RWPE2 (cell line): ENCODE results near the gene GFOD1.
A peak's percentile ranks its signal among the peaks of the same experiment; 100 is the strongest.

ENCODE experiments used
- ATAC-seq: fragments of 200-7000 bp; cut with Tn5 transposase; 3 replicates; pipeline ENCODE4 v1.9.1; 2021; ENCODE audit warnings: low read depth
- DNase-seq: peaks from one replicate; pipeline ENCODE4 v3.0.0-alpha.2; 2020; ENCODE audit warnings: low spot score
- H3K27ac ChIP-seq: fragments of 450-650 bp; 2 replicates; pipeline ENCODE4 v1.5.1; 2017; ENCODE audit warnings: mild to moderate bottlenecking; ENCODE audit not compliant: poor library complexity, severe bottlenecking
- H3K27me3 ChIP-seq: fragments of 250-450 bp; sonication (Bioruptor Pico); 2 replicates; pipeline ENCODE4 v1.5.1; 2021; ENCODE audit warnings: mild to moderate bottlenecking, moderate library complexity; ENCODE audit not compliant: insufficient read depth, poor library complexity, severe bottlenecking
- H3K36me3 ChIP-seq: fragments of 250-450 bp; sonication (Bioruptor Pico); 2 replicates; pipeline ENCODE4 v1.5.1; 2020; ENCODE audit warnings: low read depth, mild to moderate bottlenecking, moderate library complexity
- H3K4me1 ChIP-seq: fragments of 250-450 bp; sonication (Bioruptor Pico); 2 replicates; pipeline ENCODE4 v1.5.1; 2021; ENCODE audit warnings: mild to moderate bottlenecking, moderate library complexity; ENCODE audit not compliant: insufficient read depth, poor library complexity, severe bottlenecking
- H3K4me3 ChIP-seq: fragments of 250-450 bp; sonication (Bioruptor Pico); 2 replicates; pipeline ENCODE4 v1.5.1; 2021; ENCODE audit warnings: mild to moderate bottlenecking, moderate library complexity; ENCODE audit not compliant: severe bottlenecking
- H3K9me3 ChIP-seq: fragments of 250-450 bp; sonication (Bioruptor Pico); 2 replicates; pipeline ENCODE4 v1.5.1; 2021; ENCODE audit warnings: mild to moderate bottlenecking, moderate library complexity; ENCODE audit not compliant: severe bottlenecking
- TF ChIP-seq, protein P1 (sequence below): fragments of 450-650 bp; IDR thresholded peaks from one replicate; pipeline ENCODE4 v1.5.1; 2017; ENCODE audit warnings: mild to moderate bottlenecking, moderate library complexity; ENCODE audit not compliant: poor library complexity, severe bottlenecking

GFOD1 gene

DNA sequence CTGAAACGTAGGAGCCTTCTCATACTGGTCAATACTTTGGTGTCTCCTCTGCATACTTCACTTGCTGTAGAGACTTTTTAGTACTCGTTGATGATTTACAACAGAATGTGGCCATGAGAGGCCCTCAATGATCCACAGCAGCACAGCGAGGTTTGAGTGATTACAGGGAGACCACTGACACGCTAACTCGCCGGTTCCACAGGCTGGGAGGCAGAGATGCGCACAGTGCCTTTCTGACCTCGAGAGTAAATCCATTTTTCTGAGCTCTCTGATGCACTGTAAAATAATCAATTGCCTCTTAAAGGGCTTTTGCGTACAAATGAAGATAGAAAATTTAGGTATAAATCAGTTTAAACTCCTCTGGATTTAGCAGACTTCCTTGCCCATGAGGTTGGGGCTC, 102.9 kb downstream of the GFOD1 start:
- Histone ChIP-seq H3K4me1 (peaks cover 4% of the 10 kb centered on the region), H3K27ac (no peak overlapping the region), H3K27me3 (no peaks in the 10 kb centered on the region), H3K4me3 (no peak overlapping the region), H3K9me3 (no peaks in the 10 kb centered on the region), H3K36me3 (no peaks in the 10 kb centered on the region)
- DNase-seq (no peak), ATAC-seq (no peak)
- TF ChIP-seq, protein P1, sequence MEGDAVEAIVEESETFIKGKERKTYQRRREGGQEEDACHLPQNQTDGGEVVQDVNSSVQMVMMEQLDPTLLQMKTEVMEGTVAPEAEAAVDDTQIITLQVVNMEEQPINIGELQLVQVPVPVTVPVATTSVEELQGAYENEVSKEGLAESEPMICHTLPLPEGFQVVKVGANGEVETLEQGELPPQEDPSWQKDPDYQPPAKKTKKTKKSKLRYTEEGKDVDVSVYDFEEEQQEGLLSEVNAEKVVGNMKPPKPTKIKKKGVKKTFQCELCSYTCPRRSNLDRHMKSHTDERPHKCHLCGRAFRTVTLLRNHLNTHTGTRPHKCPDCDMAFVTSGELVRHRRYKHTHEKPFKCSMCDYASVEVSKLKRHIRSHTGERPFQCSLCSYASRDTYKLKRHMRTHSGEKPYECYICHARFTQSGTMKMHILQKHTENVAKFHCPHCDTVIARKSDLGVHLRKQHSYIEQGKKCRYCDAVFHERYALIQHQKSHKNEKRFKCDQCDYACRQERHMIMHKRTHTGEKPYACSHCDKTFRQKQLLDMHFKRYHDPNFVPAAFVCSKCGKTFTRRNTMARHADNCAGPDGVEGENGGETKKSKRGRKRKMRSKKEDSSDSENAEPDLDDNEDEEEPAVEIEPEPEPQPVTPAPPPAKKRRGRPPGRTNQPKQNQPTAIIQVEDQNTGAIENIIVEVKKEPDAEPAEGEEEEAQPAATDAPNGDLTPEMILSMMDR, result no peak

DNA sequence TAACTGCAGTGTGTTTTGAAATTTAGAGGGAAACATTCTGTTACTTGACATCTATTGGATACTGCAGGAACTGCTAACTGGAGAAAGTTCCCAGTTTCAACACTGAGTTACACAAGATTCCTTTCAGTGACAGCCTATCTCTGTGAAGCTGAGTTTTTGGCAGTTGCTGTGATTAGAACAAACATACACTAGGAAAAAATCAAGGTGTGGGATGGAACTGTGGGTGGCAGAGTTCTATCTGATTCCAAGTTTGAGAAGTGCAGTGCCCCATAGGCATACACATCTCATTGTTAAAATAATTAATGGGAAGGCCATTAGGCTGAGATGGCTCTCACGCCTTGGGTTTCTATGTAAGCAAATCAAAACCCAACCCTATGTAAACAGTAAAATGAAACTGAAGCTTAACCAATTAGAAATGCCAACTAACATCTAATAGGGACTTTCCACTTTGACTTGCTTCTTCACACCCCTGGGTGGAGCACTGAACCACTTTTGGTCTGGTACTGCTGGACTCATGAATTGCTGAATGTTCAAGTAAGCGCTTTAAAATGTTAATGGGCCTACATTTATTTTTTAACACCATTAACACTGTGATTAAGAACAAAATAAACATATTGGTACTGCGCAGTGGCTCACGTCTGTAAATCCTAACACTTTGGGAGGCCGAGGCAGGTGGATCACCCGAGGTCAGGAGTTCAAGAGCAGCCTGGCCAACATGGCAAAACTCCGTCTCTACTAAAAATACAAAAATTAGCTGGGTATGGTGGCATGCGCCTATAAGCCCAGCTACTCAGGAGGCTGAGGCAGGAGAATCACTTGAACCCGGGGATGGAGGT, 103.9 kb downstream of the GFOD1 start:
- DNase-seq (no peak), ATAC-seq (peak; percentile 68)
- no peak overlapping the region for H3K27ac ChIP-seq
- TF ChIP-seq, protein P1, result peak; percentile 35
- no peaks in the 10 kb centered on the region for H3K9me3 ChIP-seq
- no peaks in the 10 kb centered on the region for H3K36me3 ChIP-seq
- peaks cover 4% of the 10 kb centered on the region for H3K4me1 ChIP-seq
- H3K4me3 ChIP-seq, result no peak overlapping the region
- H3K27me3 ChIP-seq, result no peaks in the 10 kb centered on the region

DNA sequence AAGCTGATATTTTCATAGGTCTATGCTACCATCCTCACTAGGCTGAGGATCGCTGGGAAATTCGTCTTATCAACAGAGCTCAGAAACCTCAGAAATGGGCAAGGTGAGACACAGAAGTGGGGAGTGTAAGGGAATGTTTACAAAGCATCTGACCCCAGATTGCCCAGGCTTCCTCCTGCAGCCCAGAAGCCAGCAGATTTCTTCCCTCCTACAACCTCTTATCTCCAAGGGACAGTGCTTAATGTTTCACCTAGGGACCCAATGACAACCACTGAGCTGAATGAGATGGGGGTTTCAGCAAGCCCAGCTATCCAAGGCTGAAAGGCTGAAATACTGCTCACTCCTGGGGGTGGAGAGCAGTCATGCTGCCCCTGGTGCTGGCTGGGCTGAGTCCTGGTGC, 106.6 kb downstream of the GFOD1 start:
- no peak for DNase-seq
- Histone ChIP-seq H3K36me3 (no peaks in the 10 kb centered on the region), H3K4me3 (no peak overlapping the region), H3K27ac (no peak overlapping the region), H3K27me3 (no peaks in the 10 kb centered on the region), H3K9me3 (no peaks in the 10 kb centered on the region), H3K4me1 (peaks cover 6% of the 10 kb centered on the region)
- TF ChIP-seq, protein P1, result no peak
- no peak for ATAC-seq

DNA sequence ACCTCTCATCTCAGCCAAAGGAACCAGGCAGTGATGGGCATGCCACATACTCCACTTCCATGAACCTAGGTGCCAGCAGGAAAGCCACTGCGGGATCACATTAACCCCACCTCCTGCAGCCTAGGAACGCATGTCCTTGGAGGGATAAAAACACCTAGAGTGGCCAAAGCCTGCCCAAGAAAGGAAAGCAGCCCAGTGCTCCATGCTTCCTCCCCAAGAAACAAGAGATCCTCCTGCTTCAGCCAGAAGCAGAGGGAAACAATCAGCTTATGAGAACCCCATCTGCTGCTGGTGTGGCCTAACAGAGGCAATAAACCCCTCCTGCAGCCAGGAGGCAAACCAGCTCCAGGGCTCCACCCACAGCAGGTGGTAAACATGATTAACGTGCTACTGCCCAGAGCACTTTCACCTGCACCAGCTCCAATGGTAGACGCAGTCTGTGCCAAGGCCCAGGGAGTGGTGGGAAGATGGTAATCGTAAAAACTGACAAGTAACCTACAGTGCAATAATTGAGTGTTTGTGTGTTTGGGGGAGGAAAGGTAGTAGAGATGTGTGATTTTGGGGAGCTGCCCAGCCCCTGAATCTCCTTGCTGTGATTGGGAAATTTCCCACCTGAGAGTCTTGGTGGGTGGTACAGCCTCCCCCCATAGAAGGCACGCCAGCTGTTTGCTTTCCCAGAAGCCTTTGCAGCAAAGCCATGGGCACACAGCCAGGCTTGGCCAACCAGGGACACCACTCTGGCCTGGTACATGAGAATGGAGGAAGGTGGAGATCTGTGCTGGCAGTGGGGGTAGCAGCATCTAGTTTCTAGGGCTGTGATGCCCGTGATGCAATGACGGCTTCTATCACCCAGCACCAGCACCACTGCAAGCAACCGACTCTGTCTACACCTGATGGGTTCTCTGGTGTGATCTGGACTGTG, 108.5 kb downstream of the GFOD1 start:
- ATAC-seq, result no peak
- no peak overlapping the region for H3K4me3 ChIP-seq
- DNase-seq, result no peak

More for the DNA sequence above, 108.5 kb downstream of the GFOD1 start:
- Histone ChIP-seq H3K27me3 (no peaks in the 10 kb centered on the region), H3K36me3 (no peaks in the 10 kb centered on the region), H3K4me1 (peaks cover 8% of the 10 kb centered on the region), H3K9me3 (no peaks in the 10 kb centered on the region), H3K27ac (no peak overlapping the region)
- TF ChIP-seq, protein P1, result no peak
